Stimulated activated CD4-positive, alpha-beta T cell treated with anti-CD3 and anti-CD28 coated beads, Interleukin-2, amount 100 ng/mL, for 24 hours (primary cell): ENCODE data around the gene CAPN8.

Experiments used
- DNase-seq, 2 donors: peaks; one replicate each; pipeline ENCODE4 v3.0.0-alpha.2; 2020

CAPN8 gene

GRCh38 chr1:223609977-223610376 is 55.5 kb downstream of the CAPN8 start:
- DNase-seq: no peak

GRCh38 chr1:223609066-223609465 is 56.4 kb downstream of the CAPN8 start:
- no peak for DNase-seq

GRCh38 chr1:223558512-223558911 is 107.0 kb downstream of the CAPN8 start:
- no peak for DNase-seq

GRCh38 chr1:223557130-223557475 is 108.4 kb downstream of the CAPN8 start:
- DNase-seq: no peak

GRCh38 chr1:223556414-223557129 is 108.9 kb downstream of the CAPN8 start:
- peak in 1 of 2 donors; percentile 68 for DNase-seq

GRCh38 chr1:223553957-223554356 is 111.5 kb downstream of the CAPN8 start:
- DNase-seq: no peak

GRCh38 chr1:223551610-223552009 is 113.9 kb downstream of the CAPN8 start:
- DNase-seq: no peak

GRCh38 chr1:223549740-223550139 is 115.8 kb downstream of the CAPN8 start:
- no peak for DNase-seq

GRCh38 chr1:223547316-223548114 is 118.0 kb downstream of the CAPN8 start:
- DNase-seq: no peak

- DNase-seq: no peak
These were observed 120.2 kb downstream of the CAPN8 start for GRCh38 chr1:223545343-223545742.

GRCh38 chr1:223543560-223543959 is 121.9 kb downstream of the CAPN8 start:
- no peak for DNase-seq

- no peak for DNase-seq
These were observed 122.7 kb downstream of the CAPN8 start for GRCh38 chr1:223542831-223543230.

GRCh38 chr1:223540485-223541106 is 124.9 kb downstream of the CAPN8 start:
- no peak for DNase-seq

GRCh38 chr1:223539750-223540149 is 125.8 kb downstream of the CAPN8 start:
- DNase-seq: no peak

- DNase-seq: no peak
These were observed 126.5 kb downstream of the CAPN8 start for GRCh38 chr1:223538981-223539380.

- DNase-seq: no peak
These were observed 130.2 kb downstream of the CAPN8 start for GRCh38 chr1:223535319-223535718.

GRCh38 chr1:223534677-223535076 is 130.8 kb downstream of the CAPN8 start:
- no peak for DNase-seq

- no peak for DNase-seq
These were observed 131.8 kb downstream of the CAPN8 start for GRCh38 chr1:223533708-223534107.

- peak; percentile 48 to 70 for DNase-seq
These were observed 133.7 kb downstream of the CAPN8 start for GRCh38 chr1:223531742-223532341.

- no peak for DNase-seq
These were observed 139.5 kb downstream of the CAPN8 start for GRCh38 chr1:223525957-223526356.

- no peak for DNase-seq
These were observed 140.0 kb downstream of the CAPN8 start for GRCh38 chr1:223525546-223525945.

GRCh38 chr1:223524930-223525451 is 140.5 kb downstream of the CAPN8 start:
- no peak for DNase-seq

- no peak for DNase-seq
These were observed 144.4 kb downstream of the CAPN8 start for GRCh38 chr1:223521150-223521549.
